Left lung (tissue), 10 donors: ENCODE measurements around the gene NPHP4. TPM values are rescaled to one million over a fixed set of nuclear protein-coding genes. Genes with fewer than 3 reads are reported as not detected.

ENCODE experiments used
- ATAC-seq: fragments of 200-7000 bp; cut with Tn5 transposase; one replicate; pipeline ENCODE4 v1.9.1; 2020; ENCODE audit warnings: moderate library complexity
- DNase-seq, 4 donors: peaks; one replicate each; pipeline ENCODE4 v3.0.0-alpha.2; 2013 to 2020
- H3K27ac ChIP-seq, 2 donors: fragments of 200-600 bp; sonication (generic) in 1 of 2; one replicate each; pipeline versions ENCODE4 v1.5.0 to v1.8.0; 2020 to 2021
- H3K27me3 ChIP-seq, 2 donors: fragments of 200-600 bp; sonication (generic) in 1 of 2; one replicate each; pipeline versions ENCODE4 v1.5.0 to v1.8.0; 2020 to 2021
- H3K36me3 ChIP-seq, 2 donors: fragments of 200-600 bp; sonication (generic) in 1 of 2; one replicate each; pipeline versions ENCODE4 v1.5.0 to v1.8.0; 2020 to 2021
- H3K4me1 ChIP-seq, 2 donors: fragments of 200-600 bp; one replicate each; pipeline ENCODE4 v1.8.0; 2021
- H3K4me3 ChIP-seq, 2 donors: fragments of 200-600 bp; sonication (generic) in 1 of 2; one replicate each; pipeline versions ENCODE4 v1.5.0 to v1.8.0; 2020 to 2021; ENCODE audit warnings: mild to moderate bottlenecking in 1 of 2
- H3K9me3 ChIP-seq, 2 donors: fragments of 200-600 bp; sonication (generic) in 1 of 2; one replicate each; pipeline versions ENCODE4 v1.5.0 to v1.8.0; 2020 to 2021
- intact Hi-C, 2 donors: fragments of 100-400 bp; cut with DNase I; formaldehyde crosslinking; loops; one replicate each; pipeline versions ENCODE4 v1.11.2 to v1.14.2; 2022
- polyA plus RNA-seq, 6 donors: library from polyadenylated mRNA; unstranded; fragments of 120-200 nt; gene quantifications; one replicate each; pipeline ENCODE4 v1.2.1, GENCODE V29; 2013; ENCODE audit not compliant: insufficient read length in 6 of 6
- total RNA-seq, 2 donors: library from RNA; stranded (reverse); fragmentation: NEBNext Ultra II Directional; extraction: Animal tissue kit (Norgen Biotek cat#: 25700); gene quantifications; one replicate each; pipeline ENCODE4 v1.2.1, GENCODE V29; 2021
- TF ChIP-seq, protein P1 (sequence below), 2 donors: fragments of 200-600 bp; sonication (generic) in 1 of 2; IDR thresholded peaks; one replicate each; pipeline versions ENCODE4 v1.5.0 to v1.8.0; 2021; ENCODE audit warnings: antibody characterized with exemption in 2 of 2
- donor health status: DM: no; HTN: yes; CAD: no.
- donor health status: DM: no; HTN: no; CAD: no.

Gene NPHP4
- total and polyA plus RNA-seq, 8 donors: 9.4 to 16.4 (median 10.2) TPM

GRCh38 chr1:5913078-5913845 is 79.0 kb downstream of the NPHP4 start:
- no peak overlapping the region for H3K27ac ChIP-seq
- intact Hi-C loops: no loop called here
- DNase-seq (peak in 1 of 4 donors; percentile 13), ATAC-seq (no peak)
- H3K4me1 ChIP-seq: no peaks in the 10 kb centered on the region
- H3K27me3 ChIP-seq: no peaks in the 10 kb centered on the region
- TF ChIP-seq, protein P1, sequence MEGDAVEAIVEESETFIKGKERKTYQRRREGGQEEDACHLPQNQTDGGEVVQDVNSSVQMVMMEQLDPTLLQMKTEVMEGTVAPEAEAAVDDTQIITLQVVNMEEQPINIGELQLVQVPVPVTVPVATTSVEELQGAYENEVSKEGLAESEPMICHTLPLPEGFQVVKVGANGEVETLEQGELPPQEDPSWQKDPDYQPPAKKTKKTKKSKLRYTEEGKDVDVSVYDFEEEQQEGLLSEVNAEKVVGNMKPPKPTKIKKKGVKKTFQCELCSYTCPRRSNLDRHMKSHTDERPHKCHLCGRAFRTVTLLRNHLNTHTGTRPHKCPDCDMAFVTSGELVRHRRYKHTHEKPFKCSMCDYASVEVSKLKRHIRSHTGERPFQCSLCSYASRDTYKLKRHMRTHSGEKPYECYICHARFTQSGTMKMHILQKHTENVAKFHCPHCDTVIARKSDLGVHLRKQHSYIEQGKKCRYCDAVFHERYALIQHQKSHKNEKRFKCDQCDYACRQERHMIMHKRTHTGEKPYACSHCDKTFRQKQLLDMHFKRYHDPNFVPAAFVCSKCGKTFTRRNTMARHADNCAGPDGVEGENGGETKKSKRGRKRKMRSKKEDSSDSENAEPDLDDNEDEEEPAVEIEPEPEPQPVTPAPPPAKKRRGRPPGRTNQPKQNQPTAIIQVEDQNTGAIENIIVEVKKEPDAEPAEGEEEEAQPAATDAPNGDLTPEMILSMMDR (IDR thresholded peaks at IDR 0.05): no peak
- no peak overlapping the region for H3K4me3 ChIP-seq
- no peaks in the 10 kb centered on the region for H3K9me3 ChIP-seq
- H3K36me3 ChIP-seq: peaks cover 0 to 22% of the 10 kb centered on the region in 2 donors

DNA sequence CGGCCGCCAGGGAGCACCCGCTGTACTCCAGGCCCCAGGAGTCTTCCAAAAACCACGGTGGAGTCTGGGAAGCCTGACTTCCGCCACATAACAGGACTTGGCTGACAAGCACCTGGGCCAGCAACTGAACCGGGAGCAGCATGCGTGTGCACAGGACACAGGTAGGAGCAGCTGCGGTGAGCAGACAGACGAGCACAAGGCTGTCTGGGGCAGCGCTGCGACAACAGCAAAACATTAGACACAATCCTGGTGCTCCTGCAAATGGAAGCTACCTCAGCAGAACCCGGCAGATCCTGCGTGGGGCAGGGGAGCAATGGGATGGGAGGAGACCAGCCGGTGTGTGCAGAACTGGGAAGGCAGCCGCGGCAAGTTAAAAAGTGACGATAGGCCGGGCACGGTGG is 80.4 kb downstream of the NPHP4 start:
- Histone ChIP-seq H3K9me3 (no peaks in the 10 kb centered on the region), H3K4me1 (no peaks in the 10 kb centered on the region), H3K4me3 (no peak overlapping the region), H3K27me3 (no peaks in the 10 kb centered on the region), H3K27ac (no peak overlapping the region), H3K36me3 (peaks cover 0 to 27% of the 10 kb centered on the region in 2 donors)
- TF ChIP-seq, protein P1 (IDR thresholded peaks at IDR 0.05): no peak
- intact Hi-C loops: no loop called here
- DNase-seq: peak in 1 of 4 donors; percentile 16
- ATAC-seq: no peak

DNA sequence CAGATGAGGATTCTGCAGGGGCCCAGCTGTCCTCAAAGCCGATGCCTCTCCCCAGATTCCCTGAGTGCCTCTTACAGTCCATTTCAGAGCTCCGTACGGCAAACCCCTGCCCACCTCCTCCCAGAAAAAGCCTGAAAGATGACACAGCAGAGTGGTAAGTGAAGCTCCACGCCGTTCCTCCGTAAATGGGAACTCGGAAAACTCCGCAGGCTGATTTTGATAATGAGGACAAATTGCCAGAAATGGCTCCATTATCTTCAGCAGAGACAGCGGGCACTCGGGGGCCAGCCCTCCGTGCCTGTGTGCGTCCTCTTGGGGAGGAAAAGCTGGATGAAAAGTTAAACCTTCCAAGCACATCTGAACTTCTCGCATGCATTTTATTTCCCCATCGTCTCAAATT is 81.1 kb downstream of the NPHP4 start:
- Histone ChIP-seq H3K27me3 (no peaks in the 10 kb centered on the region), H3K9me3 (no peaks in the 10 kb centered on the region), H3K36me3 (peaks cover 0 to 33% of the 10 kb centered on the region in 2 donors), H3K27ac (no peak overlapping the region), H3K4me3 (no peak overlapping the region), H3K4me1 (no peaks in the 10 kb centered on the region)
- TF ChIP-seq, protein P1 (IDR thresholded peaks at IDR 0.05): no peak
- ATAC-seq (no peak), DNase-seq (peak in 1 of 4 donors; percentile 7)
- intact Hi-C loops: no loop called here

- TF ChIP-seq, protein P1 (IDR thresholded peaks at IDR 0.05): no peak
- H3K4me3 ChIP-seq: no peak overlapping the region
- no peak overlapping the region for H3K27ac ChIP-seq
- H3K4me1 ChIP-seq: no peaks in the 10 kb centered on the region
- no peaks in the 10 kb centered on the region for H3K27me3 ChIP-seq
- no peaks in the 10 kb centered on the region for H3K9me3 ChIP-seq
- H3K36me3 ChIP-seq: peaks cover 0 to 38% of the 10 kb centered on the region in 2 donors
- intact Hi-C loops: no loop called here
- peak in 1 of 4 donors; percentile 11 for DNase-seq
- ATAC-seq: no peak
Measured at GRCh38 chr1:5910666-5911065, 81.6 kb downstream of the NPHP4 start.

- peaks cover 0 to 42% of the 10 kb centered on the region in 2 donors for H3K36me3 ChIP-seq
- H3K4me1 ChIP-seq: no peaks in the 10 kb centered on the region
- no peak overlapping the region for H3K27ac ChIP-seq
- H3K27me3 ChIP-seq: no peaks in the 10 kb centered on the region
- TF ChIP-seq, protein P1 (IDR thresholded peaks at IDR 0.05): no peak
- H3K9me3 ChIP-seq: no peaks in the 10 kb centered on the region
- intact Hi-C loops: no loop called here
- no peak overlapping the region for H3K4me3 ChIP-seq
- ATAC-seq (no peak), DNase-seq (peak in 1 of 4 donors; percentile 14)
Measured at GRCh38 chr1:5910276-5910620, 82.0 kb downstream of the NPHP4 start.
